ENCODE measurements around the gene UBXN4.

DNA sequence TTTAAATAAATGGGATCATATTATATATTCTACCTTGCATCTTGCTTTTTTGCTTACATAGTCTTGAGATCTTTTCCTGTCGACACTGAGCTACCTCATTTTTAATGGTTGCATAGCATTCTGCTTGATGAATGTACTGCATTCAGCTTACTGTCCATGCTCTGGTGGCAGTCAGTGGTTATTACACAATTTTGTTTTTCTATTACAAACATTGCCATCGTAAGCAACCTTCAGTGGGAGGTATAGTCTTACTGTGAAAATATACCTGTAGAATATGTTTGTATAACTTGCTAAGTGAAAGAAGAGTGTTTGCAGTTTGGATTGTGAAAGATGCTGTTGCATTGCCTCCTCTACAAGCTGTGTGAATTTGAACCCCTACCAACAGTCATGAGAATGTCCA is 43.4 kb downstream of the UBXN4 start:
- TF ChIP-seq CTCF (IDR thresholded peaks at IDR 0.05; ENCODE audit: extremely low read depth in 1 of 2, insufficient read depth in 1 of 2, low read depth in 1 of 2, low read length in 2 of 2) = no peak
- TF ChIP-seq, protein P1, sequence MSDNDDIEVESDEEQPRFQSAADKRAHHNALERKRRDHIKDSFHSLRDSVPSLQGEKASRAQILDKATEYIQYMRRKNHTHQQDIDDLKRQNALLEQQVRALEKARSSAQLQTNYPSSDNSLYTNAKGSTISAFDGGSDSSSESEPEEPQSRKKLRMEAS (IDR thresholded peaks at IDR 0.05; ENCODE audit: insufficient read depth, insufficient read length) = no peak
- no peak for TF ChIP-seq POLR2AphosphoS5 (IDR thresholded peaks at IDR 0.05; ENCODE audit: insufficient read depth, low read depth, low read length)
- no peak for TF ChIP-seq MYC (IDR thresholded peaks at IDR 0.05; ENCODE audit: low read depth, low read length)
- no peak for TF ChIP-seq POLR2A (IDR thresholded peaks at IDR 0.05; ENCODE audit: low read depth, low read length)
- no peak for TF ChIP-seq FOS (IDR thresholded peaks at IDR 0.05; ENCODE audit: borderline replicate concordance, insufficient read depth, low read length)
- no peak for TF ChIP-seq EZH2 (IDR thresholded peaks at IDR 0.05; ENCODE audit: borderline replicate concordance, low read depth, low read length, severe bottlenecking)
- TF ChIP-seq JUN (IDR thresholded peaks at IDR 0.05; ENCODE audit: borderline replicate concordance, insufficient read depth, insufficient read length, low read depth) = no peak

Measured in endothelial cell of umbilical vein (primary cell).